ENCODE measurements around the gene MS4A4A. TPM values are rescaled to one million over a fixed set of nuclear protein-coding genes. Genes with fewer than 3 reads are reported as not detected.
"Not testable (repeated sequence)": the region's sequence is repeated elsewhere in the genome, so short reads cannot be mapped to it uniquely, and the experiment has no call there.

Gene MS4A4A
- total and polyA plus RNA-seq, 9 of the 15 experiments (the other 6 are each of a cell fraction or from before 2014, with no cell fraction given), result 0.77 to 41.4 (median 10.1) TPM

GRCh38 chr11:60301178-60301577 is 20.7 kb downstream of the MS4A4A start:
- in situ Hi-C loops (cut with MboI), result no loop called here
- H3K4me2 ChIP-seq (ENCODE audit: insufficient read depth, low read length), result no peak overlapping the region
- TF ChIP-seq CBX8 (IDR thresholded peaks at IDR 0.05; ENCODE audit: borderline replicate concordance, extremely low read depth, low read depth, low read length, poor library complexity, severe bottlenecking), result no peak
- no peak for TF ChIP-seq ZNF282 (CRISPR knock-in tag; IDR thresholded peaks at IDR 0.05)
- TF ChIP-seq ZNF830 (CRISPR knock-in tag; IDR thresholded peaks at IDR 0.05), result no peak
- no peak for TF ChIP-seq HDAC2 (IDR thresholded peaks at IDR 0.05)
- TF ChIP-seq DPF2 (IDR thresholded peaks at IDR 0.05), result no peak
- TF ChIP-seq SMAD4 (CRISPR knock-in tag; conservative IDR thresholded peaks at IDR 0.05), result no peak
- no peak for TF ChIP-seq NELFE (IDR thresholded peaks at IDR 0.05; ENCODE audit: insufficient read depth, insufficient read length)
- no peak for TF ChIP-seq ZBTB17 (CRISPR knock-in tag; IDR thresholded peaks at IDR 0.05)
- TF ChIP-seq KDM4B (IDR thresholded peaks at IDR 0.05; ENCODE audit: borderline replicate concordance in 2 of 2, low read depth in 1 of 2), result no peak
- no peak for TF ChIP-seq ZFP91 (CRISPR knock-in tag; IDR thresholded peaks at IDR 0.05)
- no peak for TF ChIP-seq BCL6 (CRISPR knock-in tag; IDR thresholded peaks at IDR 0.05)
- no peaks in the 10 kb centered on the region for H3K36me3 ChIP-seq (ENCODE audit: control insufficient read depth, insufficient read depth, low read length)
- H3K27me3 ChIP-seq (ENCODE audit: control insufficient read depth in 2 of 2, insufficient read depth in 2 of 2, low read length in 2 of 2), result no peaks in the 10 kb centered on the region
- intact Hi-C loops (cut with micrococcal nuclease), result no loop called here
- no peak overlapping the region for H3K4me3 ChIP-seq
- H2AFZ ChIP-seq (ENCODE audit: low read depth, low read length), result no peak overlapping the region
- 19% methylated on average over 3 of the region's 3 CpGs for WGBS (ENCODE audit: insufficient coverage, low coverage, missing lambda C conversion rate)
- H4K20me1 ChIP-seq (replicated peaks; ENCODE audit: control insufficient read depth, insufficient read depth, low read length), result no peaks in the 10 kb centered on the region
- CTCF ChIA-PET (ENCODE audit: low intra/inter-chr PET ratio), result no interaction called here
- H3K4me1 ChIP-seq (replicated peaks in 1 of 2; ENCODE audit: control insufficient read depth in 2 of 2, insufficient read depth in 2 of 2, low read length in 2 of 2), result no peaks in the 10 kb centered on the region
- DNase-seq (ENCODE audit: extremely low read depth in 1 of 4, low spot score in 3 of 4), result no peak
- ATAC-seq, result no peak
- H3K9ac ChIP-seq (ENCODE audit: insufficient read depth in 1 of 2, low read depth in 2 of 2, low read length in 2 of 2), result no peak overlapping the region
- no peaks in the 10 kb centered on the region for H3K9me3 ChIP-seq (replicated peaks; ENCODE audit: control insufficient read depth, insufficient read depth, low read depth, low read length)
- no TSS peak for BruUV-seq (replicated peaks)
- no peaks in the 10 kb centered on the region for H3K9me1 ChIP-seq (ENCODE audit: control insufficient read depth, insufficient read depth, low read length)
- no peak overlapping the region for H3K27ac ChIP-seq (ENCODE audit: extremely low read depth, low read depth, low read length)
- H3K79me2 ChIP-seq (ENCODE audit: control insufficient read depth, insufficient read depth, low read length), result no peaks in the 10 kb centered on the region
- POLR2A ChIA-PET, result no interaction called here
- no peak for FAIRE-seq

- ATAC-seq; H3K27ac ChIP-seq (ENCODE audit: extremely low read depth, low read depth, low read length); H3K9me1 ChIP-seq (ENCODE audit: control insufficient read depth, insufficient read depth, low read length); H3K9me3 ChIP-seq (replicated peaks; ENCODE audit: control insufficient read depth, insufficient read depth, low read depth, low read length); DNase-seq (ENCODE audit: extremely low read depth in 1 of 4, low spot score in 3 of 4); H4K20me1 ChIP-seq (replicated peaks; ENCODE audit: control insufficient read depth, insufficient read depth, low read length); H3K36me3 ChIP-seq (ENCODE audit: control insufficient read depth, insufficient read depth, low read length); H3K79me2 ChIP-seq (ENCODE audit: control insufficient read depth, insufficient read depth, low read length); H3K4me3 ChIP-seq; H2AFZ ChIP-seq (ENCODE audit: low read depth, low read length); H3K9ac ChIP-seq (ENCODE audit: insufficient read depth in 1 of 2, low read depth in 2 of 2, low read length in 2 of 2); BruUV-seq (replicated peaks); FAIRE-seq; in situ Hi-C loops (cut with MboI); intact Hi-C loops (cut with micrococcal nuclease); H3K4me1 ChIP-seq (replicated peaks in 1 of 2; ENCODE audit: control insufficient read depth in 2 of 2, insufficient read depth in 2 of 2, low read length in 2 of 2); CTCF ChIA-PET (ENCODE audit: low intra/inter-chr PET ratio); H3K4me2 ChIP-seq (ENCODE audit: insufficient read depth, low read length); H3K27me3 ChIP-seq (ENCODE audit: control insufficient read depth in 2 of 2, insufficient read depth in 2 of 2, low read length in 2 of 2): not testable (repeated sequence)
- 6% methylated on average over 6 of the region's 6 CpGs for WGBS (ENCODE audit: insufficient coverage, low coverage, missing lambda C conversion rate)
- POLR2A ChIA-PET, result interaction anchor here (0.6 kb wide), 1 partner anchor 146 kb away, joined by 3 read pairs; no protein-coding TSS in a partner anchor
Measured at GRCh38 chr11:60301884-60302283, 21.4 kb downstream of the MS4A4A start.
